GM12878 (cell line): ENCODE measurements around the gene STARD5.

ENCODE experiments used
- BHLHE40 ChIP-seq, 2 experiments: fragments of 450-650 bp in 1 of 2; IDR thresholded peaks; 2 replicates each; pipeline ENCODE4 v1.6.1; 2011 to 2017; ENCODE audit warnings: low read depth in 2 of 2, borderline replicate concordance in 1 of 2, improper control_type of control experiment in 1 of 2, low read length in 1 of 2, mild to moderate bottlenecking in 1 of 2
- CTCF ChIP-seq, 3 experiments: IDR thresholded peaks in 2 of 3; conservative IDR thresholded peaks in 1 of 3; 2 replicates each; pipeline ENCODE4 v1.5.1; 2011; ENCODE audit warnings: low read depth in 3 of 3, low read length in 3 of 3, mild to moderate bottlenecking in 3 of 3, control low read depth in 2 of 3, moderate library complexity in 2 of 3, inconsistent platforms in 1 of 3, mixed read lengths in 1 of 3; ENCODE audit not compliant: control insufficient read depth in 2 of 3, insufficient read depth in 1 of 3; ENCODE audit errors: extremely low read depth in 1 of 3
- EP300 ChIP-seq, 2 experiments: fragments of 150-350 bp in 1 of 2; IDR thresholded peaks; 2 replicates each; pipeline ENCODE4 v1.6.1; 2011 to 2012; ENCODE audit warnings: low read depth in 2 of 2, low read length in 2 of 2, borderline replicate concordance in 1 of 2, improper control_type of control experiment in 1 of 2, inconsistent platforms in 1 of 2; ENCODE audit not compliant: control insufficient read depth in 1 of 2
- EZH2 ChIP-seq: IDR thresholded peaks from 2 replicates; pipeline ENCODE4 v1.6.1; 2012; ENCODE audit warnings: low read depth, mild to moderate bottlenecking, control low read depth, inconsistent platforms, low read length, borderline replicate concordance; ENCODE audit not compliant: control insufficient read depth
- MYB ChIP-seq: fragments of 150-350 bp; IDR thresholded peaks from 2 replicates; pipeline ENCODE4 v1.6.1; 2014; ENCODE audit warnings: mild to moderate bottlenecking, low read depth, low read length, borderline replicate concordance
- PKNOX1 ChIP-seq: fragments of 450-650 bp; IDR thresholded peaks from 2 replicates; pipeline ENCODE4 v1.6.1; 2016; ENCODE audit warnings: mild to moderate bottlenecking
- POLR2A ChIP-seq: IDR thresholded peaks from 2 replicates; pipeline ENCODE4 v1.6.1; 2011; ENCODE audit warnings: low read depth, mild to moderate bottlenecking, low read length
- SP1 ChIP-seq: IDR thresholded peaks from one replicate; pipeline ENCODE4 v1.6.1; 2011; ENCODE audit warnings: low read depth, low read length
- TAF1 ChIP-seq: IDR thresholded peaks from 2 replicates; pipeline ENCODE4 v1.6.1; 2011; ENCODE audit warnings: mild to moderate bottlenecking, low read depth, low read length, borderline replicate concordance
- TARDBP ChIP-seq: IDR thresholded peaks from 2 replicates; pipeline ENCODE4 v1.6.1; 2016; ENCODE audit warnings: borderline replicate concordance

- TF ChIP-seq MYB, result no peak
- no peak for TF ChIP-seq CTCF (IDR thresholded peaks at IDR 0.05 in 2 of 3, conservative IDR thresholded peaks at IDR 0.05 in 1 of 3; ENCODE audit: control insufficient read depth in 2 of 3, extremely low read depth in 1 of 3, insufficient read depth in 1 of 3, low read depth in 3 of 3, low read length in 3 of 3)
- TF ChIP-seq EP300 (IDR thresholded peaks at IDR 0.05; ENCODE audit: borderline replicate concordance in 1 of 2, control insufficient read depth in 1 of 2, low read depth in 2 of 2, low read length in 2 of 2), result no peak
- TF ChIP-seq POLR2A, result no peak
- no peak for TF ChIP-seq TAF1
- TF ChIP-seq PKNOX1, result no peak
- no peak for TF ChIP-seq TARDBP
- no peak for TF ChIP-seq EZH2
- no peak for TF ChIP-seq BHLHE40 (IDR thresholded peaks at IDR 0.05; ENCODE audit: borderline replicate concordance in 1 of 2, low read depth in 2 of 2, low read length in 1 of 2)
- no peak for TF ChIP-seq SP1
Measured at GRCh38 chr15:81263477-81263876, 60.5 kb downstream of the STARD5 start.
